Astrocyte of the spinal cord (primary cell): ENCODE measurements around the gene WDR4.
"Not testable (repeated sequence)": the region's sequence is repeated elsewhere in the genome, so short reads cannot be mapped to it uniquely, and the experiment has no call there.

ENCODE experiments used
- DNase-seq: peaks from one replicate; pipeline ENCODE4 v3.0.0; 2011; ENCODE audit warnings: low read depth, low spot score
- H3K4me3 ChIP-seq: 2 replicates; pipeline ENCODE4 v1.5.1; 2011; ENCODE audit warnings: low read depth, mild to moderate bottlenecking, low read length, moderate library complexity
- in situ Hi-C: cut with HindIII; loops from 2 replicates; pipeline ENCODE4 v1.10.0; 2017; ENCODE audit warnings: low sequenced_read_pairs
- TF ChIP-seq, protein P1 (sequence below): IDR thresholded peaks from 2 replicates; pipeline ENCODE4 v1.5.1; 2012; ENCODE audit warnings: low read depth, mild to moderate bottlenecking, low read length, inconsistent platforms

Gene WDR4

DNA sequence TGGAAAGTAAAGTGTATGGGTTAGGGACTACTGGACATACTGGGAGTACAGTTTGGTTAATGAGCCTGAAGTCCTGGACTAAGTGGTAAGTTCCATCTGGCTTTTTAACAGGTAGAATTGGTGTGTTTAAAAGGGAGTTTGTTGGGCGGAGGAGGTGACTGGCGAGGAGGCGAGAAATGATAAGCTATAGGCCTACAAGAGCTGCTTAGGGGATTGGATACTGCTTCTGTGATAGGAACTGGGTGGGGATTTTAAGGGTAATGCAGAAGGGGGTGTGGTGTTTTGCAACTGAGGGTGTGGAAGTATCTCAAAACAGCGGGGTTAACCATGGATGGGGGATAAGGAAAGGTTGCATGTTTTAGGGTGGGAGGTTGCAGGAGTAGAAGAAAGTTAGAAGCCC lies 42.6 kb upstream of the WDR4 start:
- no peak for DNase-seq
- H3K4me3 ChIP-seq, result no peak overlapping the region
- TF ChIP-seq, protein P1, sequence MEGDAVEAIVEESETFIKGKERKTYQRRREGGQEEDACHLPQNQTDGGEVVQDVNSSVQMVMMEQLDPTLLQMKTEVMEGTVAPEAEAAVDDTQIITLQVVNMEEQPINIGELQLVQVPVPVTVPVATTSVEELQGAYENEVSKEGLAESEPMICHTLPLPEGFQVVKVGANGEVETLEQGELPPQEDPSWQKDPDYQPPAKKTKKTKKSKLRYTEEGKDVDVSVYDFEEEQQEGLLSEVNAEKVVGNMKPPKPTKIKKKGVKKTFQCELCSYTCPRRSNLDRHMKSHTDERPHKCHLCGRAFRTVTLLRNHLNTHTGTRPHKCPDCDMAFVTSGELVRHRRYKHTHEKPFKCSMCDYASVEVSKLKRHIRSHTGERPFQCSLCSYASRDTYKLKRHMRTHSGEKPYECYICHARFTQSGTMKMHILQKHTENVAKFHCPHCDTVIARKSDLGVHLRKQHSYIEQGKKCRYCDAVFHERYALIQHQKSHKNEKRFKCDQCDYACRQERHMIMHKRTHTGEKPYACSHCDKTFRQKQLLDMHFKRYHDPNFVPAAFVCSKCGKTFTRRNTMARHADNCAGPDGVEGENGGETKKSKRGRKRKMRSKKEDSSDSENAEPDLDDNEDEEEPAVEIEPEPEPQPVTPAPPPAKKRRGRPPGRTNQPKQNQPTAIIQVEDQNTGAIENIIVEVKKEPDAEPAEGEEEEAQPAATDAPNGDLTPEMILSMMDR, result no peak
- in situ Hi-C loops, result no loop called here

DNA sequence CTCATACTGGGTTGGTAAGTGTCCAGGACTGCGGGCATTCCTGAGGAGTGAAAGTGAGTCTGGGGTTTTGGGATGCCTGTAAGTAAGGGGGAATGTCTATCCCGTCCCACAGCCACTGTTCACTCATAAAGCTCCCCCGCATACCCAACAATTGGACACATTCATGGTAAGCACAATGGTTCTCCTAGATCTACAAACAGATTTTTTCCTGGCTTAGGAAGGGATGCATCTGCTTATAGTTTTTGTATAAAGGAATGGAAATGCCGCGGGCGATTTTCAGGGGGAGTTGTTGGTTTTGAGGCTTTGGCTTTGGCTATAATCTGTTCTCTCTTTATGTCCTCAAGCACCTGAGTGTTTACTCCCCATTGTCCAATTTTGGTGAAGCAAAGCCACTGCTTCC lies 39.0 kb upstream of the WDR4 start:
- TF ChIP-seq, protein P1, result no peak
- H3K4me3 ChIP-seq, result no peak overlapping the region
- in situ Hi-C loops, result no loop called here
- no peak for DNase-seq

DNA sequence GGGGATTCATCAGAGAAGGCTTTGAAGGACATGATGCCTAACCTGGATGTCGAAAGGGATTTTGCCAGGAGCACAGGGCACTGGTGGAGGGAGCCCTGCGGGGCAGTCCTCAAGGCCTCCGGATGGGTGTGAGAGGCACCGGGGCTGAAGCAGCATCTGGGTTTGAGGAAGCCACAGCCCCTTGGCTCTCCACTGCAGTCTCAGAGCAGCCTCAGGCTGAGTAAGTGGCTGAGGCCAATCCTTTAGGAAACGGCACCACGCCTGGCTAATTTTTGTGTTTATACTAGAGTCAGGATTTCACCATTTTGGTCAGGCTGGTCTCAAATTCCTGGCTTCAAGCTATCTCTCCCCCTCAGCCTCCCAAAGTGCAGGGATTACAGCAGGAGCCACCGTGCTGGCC lies 34.1 kb upstream of the WDR4 start:
- TF ChIP-seq, protein P1, result no peak
- in situ Hi-C loops, result no loop called here
- no peak overlapping the region for H3K4me3 ChIP-seq
- DNase-seq, result no peak

DNA sequence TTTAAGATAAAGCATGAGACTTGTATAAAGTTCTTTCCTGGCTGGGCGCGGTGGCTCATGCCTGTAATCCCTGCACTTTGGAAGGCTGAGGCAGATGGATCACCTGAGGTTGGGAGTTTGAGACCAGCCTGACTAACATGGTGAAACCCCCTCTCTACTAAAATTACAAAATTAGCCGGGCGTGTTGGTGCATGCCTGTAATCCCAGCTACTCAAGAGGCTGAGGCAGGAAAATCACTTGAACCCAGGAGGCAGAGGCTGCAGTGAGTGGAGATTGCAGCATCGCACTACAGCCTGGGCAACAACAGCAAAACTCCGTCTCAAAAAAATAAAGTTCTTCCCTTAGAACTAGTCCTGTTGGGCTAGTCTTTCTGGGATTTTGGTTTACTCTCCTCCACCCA lies 32.6 kb upstream of the WDR4 start:
- DNase-seq, in situ Hi-C loops, H3K4me3 ChIP-seq: not testable (repeated sequence)

DNA sequence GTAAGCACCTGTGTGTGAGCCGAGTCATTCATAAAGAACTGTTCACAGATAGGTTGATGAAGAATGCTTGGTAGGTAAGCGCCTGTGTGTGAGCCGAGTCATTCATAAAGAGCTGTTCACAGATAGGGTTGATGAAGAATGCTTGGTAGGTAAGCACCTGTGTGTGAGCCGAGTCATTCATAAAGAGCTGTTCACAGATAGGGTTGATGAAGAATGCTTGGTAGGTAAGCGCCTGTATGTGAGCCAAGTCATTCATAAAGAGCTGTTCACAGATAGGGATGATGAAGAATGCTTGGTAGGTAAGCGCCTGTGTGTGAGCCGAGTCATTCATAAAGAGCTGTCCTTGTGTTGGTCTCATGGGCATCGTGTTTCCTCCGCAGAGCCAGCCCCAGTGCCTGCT lies 29.1 kb upstream of the WDR4 start:
- DNase-seq, in situ Hi-C loops, H3K4me3 ChIP-seq: not testable (repeated sequence)

DNA sequence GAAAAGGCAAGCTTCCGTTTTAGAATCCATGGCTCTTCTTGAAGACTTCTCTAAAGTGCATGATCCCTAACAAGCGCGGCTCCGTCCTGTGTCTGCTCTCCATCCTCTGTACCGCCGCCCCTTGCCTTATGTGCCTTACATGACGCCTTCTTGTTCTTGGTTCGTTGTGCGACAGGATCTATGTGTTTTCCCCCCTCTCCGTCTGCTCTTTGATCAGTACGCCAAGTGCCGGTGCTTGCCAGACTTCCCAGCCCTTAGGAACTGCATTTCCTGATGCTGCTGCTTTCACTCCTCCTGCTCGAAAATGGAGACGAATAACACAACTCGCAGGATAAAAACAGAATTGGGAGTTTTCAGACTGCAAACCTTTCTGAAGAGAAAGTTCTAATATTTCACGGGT lies 26.9 kb upstream of the WDR4 start:
- in situ Hi-C loops, result no loop called here
- TF ChIP-seq, protein P1, result no peak
- H3K4me3 ChIP-seq, result no peak overlapping the region
- no peak for DNase-seq

DNA sequence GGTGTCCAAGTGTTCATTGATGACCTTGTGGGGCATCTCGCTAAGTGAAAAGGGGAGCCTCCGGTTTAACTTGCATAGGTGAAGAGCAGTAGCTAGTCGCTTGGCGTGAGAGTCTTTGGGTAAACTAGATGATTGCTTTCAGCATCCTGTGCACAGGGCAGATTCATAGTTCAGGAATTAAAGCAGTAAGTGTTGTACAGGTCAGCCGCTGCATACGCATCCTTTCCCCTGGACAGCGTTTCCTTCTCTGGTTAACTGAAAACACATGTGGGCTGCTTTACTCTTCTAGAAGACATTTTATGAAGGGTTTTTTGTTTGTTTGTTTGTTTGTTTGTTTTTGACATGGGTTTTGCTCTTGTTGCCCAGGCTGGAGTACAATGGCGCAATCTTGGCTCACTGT lies 25.9 kb upstream of the WDR4 start:
- no peak for DNase-seq
- in situ Hi-C loops, result no loop called here
- no peak overlapping the region for H3K4me3 ChIP-seq
- TF ChIP-seq, protein P1, result no peak

DNA sequence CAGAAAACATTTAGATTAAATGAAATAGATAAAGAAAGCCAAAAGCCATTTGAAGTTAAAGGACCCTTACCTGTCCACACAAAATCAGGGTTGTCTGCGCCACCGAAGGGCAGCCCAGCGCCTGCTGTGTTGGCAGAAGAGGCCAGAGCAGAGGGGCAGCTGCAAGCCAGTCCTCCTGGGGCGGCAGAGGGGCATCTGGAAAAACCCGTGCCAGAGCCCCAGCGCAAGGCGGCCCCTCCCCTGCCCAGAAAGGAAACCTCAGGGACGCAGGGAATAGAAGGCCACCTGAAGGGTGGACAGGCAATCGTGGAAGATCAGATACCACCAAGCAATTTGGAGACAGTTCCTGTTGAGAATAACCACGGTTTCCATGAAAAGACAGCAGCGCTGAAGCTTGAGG lies 24.5 kb upstream of the WDR4 start:
- no peak for DNase-seq
- TF ChIP-seq, protein P1, result no peak
- H3K4me3 ChIP-seq, result no peak overlapping the region
- in situ Hi-C loops, result no loop called here
